ENCODE data around the gene LARP4B.

- TF ChIP-seq CTCF (IDR thresholded peaks at IDR 0.05; ENCODE audit: low read length), result no peak
- TF ChIP-seq EZH2 (optimal IDR thresholded peaks at IDR 0.05; ENCODE audit: low read depth, low read length), result no peak
- TF ChIP-seq EZH2phosphoT487 (IDR thresholded peaks at IDR 0.05; ENCODE audit: low read length), result no peak
Observed at GRCh38 chr10:829241-829640, 102.3 kb downstream of the LARP4B start.

Measured in MM.1S (cell line).